NCI-H460 (cell line): ENCODE results near the gene CCDC201. TPM values are rescaled to one million over a fixed set of nuclear protein-coding genes. Genes with fewer than 3 reads are reported as not detected.
"Not testable (repeated sequence)": the region's sequence is repeated elsewhere in the genome, so short reads cannot be mapped to it uniquely, and the experiment has no call there.

Source experiments
- DNase-seq: peaks from one replicate; pipeline ENCODE4 v3.0.0-alpha.2; 2016; ENCODE audit warnings: low read depth; ENCODE audit errors: extremely low read depth
- small RNA-seq, 2 experiments: library from RNA; depleted of rRNA; stranded (forward); fragments of <200 nt; gene quantifications; one replicate each; pipeline ENCODE3, GENCODE V24; 2014
- total RNA-seq: library from RNA; depleted of rRNA; stranded (reverse); fragments of >200 nt; shearing (Covaris generic); gene quantifications from 2 replicates; pipeline ENCODE4 v1.2.3, GENCODE V29; 2014; rRNA removed

CCDC201 gene
- total RNA-seq, 1 experiment from 2014 or later: not detected

DNA sequence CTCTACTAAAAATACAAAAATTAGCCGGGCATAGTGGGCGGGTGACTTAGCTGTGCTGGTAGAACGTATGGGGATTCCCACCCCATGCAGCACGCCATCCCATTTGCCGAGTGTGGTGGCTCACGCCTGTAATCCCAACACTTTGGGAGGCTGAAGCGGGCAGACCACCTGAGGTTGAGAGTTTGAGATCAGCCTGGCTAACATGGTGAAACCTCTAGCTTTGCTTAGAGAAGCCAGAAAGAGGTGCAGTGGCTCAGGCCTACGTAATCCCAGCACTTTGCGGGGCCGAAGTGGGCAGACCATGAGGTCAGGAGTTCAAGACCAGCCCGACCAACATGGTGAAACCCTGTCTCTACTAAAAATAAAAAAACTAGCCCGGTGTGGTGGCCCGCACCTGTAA is 45.2 kb downstream of the CCDC201 start:
- not testable (repeated sequence) for DNase-seq

DNA sequence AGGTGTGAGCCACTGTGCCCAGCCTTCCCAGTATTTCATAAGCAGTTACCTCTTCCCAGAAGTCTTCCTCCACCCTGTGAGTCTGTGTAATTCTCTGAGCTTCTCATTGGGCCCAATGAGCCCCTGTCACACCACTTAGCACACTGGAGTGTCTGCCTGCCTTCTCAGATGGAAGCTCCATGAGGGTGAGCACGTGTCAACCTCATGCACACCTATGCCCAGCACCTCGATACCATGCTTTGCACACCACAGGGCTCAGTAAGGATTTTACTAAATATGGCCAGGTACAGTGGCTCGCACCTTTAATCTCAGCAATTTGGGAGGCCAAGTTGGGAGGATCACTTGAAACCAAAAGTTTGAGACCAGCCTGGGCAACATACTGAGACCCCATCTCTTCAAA is 46.3 kb downstream of the CCDC201 start:
- DNase-seq: not testable (repeated sequence)

DNA sequence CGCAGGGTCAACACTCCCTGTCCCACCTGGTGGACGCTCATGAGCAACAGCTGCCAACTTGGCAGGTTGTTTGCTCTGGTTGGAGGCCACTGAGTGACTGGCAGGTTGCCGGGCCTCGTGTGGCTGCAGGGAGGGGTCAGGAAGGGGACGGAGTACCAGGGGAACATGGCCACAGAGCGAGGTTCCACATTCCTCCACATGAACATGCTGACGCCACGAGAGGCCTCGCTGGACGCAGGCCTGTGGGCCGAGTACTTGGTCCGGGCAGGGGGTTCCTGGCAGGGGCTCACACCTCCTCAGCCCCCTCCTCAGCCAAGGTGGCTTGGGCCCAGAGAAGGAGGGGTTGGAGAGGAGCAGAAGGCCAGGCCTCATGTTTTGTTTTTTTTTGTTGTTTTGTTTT is 54.1 kb downstream of the CCDC201 start:
- DNase-seq: not testable (repeated sequence)

DNA sequence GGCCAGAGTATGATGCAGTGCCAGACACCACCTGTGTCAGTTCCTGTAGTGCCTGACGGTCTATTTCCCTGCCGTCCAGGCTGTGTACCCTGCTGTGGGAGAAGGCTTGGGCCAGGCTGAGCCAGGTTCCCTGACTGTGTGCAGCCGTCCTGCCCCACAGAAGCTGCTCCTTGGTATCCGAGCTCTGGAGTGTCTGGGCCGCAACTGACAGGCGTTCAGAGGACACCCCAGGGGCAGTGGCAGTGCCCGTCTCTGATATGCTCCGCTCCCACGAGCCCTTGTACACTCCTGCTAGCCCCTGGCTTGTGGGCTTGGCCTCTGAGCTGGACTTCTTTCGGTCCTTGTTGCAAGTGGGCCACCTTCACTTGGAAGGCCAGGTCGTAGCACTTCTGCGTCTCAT is 55.0 kb downstream of the CCDC201 start:
- not testable (repeated sequence) for DNase-seq

DNA sequence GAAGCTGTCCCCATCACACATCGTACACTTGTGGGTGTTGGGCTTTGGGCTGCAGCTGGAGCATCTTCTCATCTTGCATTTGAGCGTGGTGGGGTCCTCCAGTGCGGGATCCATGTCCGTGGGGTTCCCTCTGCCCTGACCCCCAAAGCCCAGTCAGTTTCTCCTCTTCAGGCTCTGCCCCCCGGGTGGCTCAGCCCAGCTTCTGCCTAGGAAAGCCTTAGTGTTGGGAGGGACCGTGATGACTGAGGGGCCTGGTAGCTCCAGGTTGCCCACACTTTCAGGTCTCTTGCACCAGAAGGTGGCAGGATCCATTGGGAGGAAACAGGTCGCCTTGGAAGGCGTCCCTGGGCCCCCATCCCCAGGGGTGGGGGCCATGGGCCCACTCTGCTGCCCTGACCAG is 55.9 kb downstream of the CCDC201 start:
- DNase-seq: not testable (repeated sequence)

DNA sequence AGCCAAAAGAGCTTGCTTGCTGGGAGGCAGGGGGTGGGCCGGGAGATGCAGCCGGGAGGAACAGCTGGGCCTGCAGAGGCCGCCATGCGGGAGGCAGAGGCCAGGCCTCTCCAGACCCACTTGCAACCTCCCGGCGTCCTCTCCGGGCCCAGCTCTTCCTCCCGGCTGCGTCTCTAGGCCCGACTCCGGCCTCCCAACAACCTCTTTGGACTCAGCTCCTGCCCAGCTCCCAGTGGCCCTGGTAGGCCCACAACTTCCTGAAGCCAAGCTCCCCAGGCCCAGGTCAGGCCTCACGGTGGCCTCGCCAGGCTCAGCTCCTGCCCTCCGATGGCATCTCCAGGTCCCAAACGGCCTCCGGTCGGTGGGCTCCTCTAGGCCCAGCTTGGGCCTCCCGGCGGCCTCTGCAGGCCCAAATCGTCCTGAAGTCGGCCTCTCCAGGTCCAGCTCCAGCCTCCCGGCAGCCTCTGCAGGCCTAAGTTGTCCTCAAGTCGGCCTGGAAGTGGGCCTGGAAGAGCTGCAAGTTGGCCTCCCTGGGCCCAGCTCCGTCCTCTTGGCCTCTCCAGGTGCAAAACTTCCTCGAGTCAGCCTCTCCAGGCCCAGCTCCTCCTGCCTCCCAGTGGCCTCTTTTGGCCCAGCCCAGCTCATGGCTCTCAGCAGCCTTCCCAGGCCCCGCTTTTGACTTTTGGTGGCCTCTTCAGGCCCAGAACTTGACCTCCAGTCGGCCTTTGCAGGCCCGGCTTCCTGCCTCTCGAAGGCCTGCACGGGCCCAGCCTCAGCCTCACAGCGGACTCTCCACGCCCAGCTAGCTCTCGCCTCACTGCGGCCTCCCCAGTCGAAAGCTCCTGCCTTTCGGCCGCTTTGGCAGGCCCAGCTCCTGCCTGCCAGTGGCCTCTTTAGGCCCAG is 58.4 kb downstream of the CCDC201 start:
- DNase-seq: not testable (repeated sequence)

DNA sequence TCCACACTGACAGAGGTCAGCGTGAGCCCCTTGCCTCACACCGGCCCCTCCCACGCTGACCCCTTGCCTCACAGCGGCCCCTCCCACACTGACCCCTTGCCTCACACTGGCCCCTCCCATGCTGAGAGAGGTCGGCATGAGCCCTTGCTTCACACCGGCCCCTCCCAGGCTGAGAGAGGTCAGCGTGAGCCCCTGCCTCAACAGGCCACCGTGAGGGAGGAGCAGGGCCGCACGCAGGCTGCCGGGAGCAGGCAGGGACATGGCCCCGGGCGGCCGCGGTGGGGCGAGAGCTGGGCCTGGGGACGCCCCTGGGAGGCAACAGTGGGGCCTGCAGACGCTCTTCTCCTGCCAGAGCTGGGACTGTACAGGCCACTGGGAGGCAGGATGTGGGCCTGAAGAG is 59.1 kb downstream of the CCDC201 start:
- not testable (repeated sequence) for DNase-seq

DNA sequence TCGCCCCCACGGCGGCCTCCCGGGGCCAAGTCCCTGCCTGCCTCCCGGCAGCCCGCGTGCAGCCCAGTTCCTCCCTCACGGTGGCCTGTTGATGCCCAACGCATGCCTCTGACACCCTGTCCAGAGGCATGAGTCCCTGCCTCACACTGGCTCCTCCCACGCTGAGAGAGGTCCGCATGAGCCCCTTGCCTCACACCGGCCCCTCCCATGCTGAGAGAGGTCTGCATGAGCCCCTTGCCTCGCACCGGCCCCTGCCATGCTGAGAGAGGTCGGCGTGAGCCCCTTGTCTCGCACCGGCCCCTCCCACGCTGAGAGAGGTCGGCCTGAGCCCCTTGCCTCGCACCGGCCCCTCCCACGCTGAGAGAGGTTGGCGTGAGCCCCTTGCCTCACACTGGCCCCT is 59.9 kb downstream of the CCDC201 start:
- no peak for DNase-seq

DNA sequence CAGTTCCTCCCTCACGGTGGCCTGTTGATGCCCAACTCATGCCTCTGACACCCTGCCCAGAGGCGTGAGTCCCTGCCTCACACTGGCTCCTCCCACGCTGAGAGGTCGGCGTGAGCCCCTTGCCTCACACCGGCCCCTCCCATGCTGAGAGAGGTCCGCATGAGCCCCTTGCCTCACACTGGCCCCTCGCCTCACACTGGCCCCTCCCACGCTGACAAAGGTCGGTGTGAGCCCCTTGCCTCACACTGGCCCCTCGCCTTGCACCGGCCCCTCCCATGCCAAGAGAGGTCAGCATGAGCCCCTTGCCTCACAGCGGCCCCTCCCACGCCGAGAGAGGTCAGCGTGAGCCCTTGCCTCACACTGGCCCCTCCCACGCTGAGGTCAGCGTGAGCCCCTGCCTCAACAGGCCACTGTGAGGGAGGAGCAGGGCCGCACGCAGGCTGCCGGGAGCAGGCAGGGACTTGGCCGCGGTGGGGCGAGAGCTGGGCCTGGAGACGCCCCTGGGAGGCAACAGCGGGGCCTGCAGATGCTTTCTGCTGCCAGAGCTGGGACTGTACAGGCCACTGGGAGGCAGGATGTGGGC is 61.1 kb downstream of the CCDC201 start:
- not testable (repeated sequence) for DNase-seq

DNA sequence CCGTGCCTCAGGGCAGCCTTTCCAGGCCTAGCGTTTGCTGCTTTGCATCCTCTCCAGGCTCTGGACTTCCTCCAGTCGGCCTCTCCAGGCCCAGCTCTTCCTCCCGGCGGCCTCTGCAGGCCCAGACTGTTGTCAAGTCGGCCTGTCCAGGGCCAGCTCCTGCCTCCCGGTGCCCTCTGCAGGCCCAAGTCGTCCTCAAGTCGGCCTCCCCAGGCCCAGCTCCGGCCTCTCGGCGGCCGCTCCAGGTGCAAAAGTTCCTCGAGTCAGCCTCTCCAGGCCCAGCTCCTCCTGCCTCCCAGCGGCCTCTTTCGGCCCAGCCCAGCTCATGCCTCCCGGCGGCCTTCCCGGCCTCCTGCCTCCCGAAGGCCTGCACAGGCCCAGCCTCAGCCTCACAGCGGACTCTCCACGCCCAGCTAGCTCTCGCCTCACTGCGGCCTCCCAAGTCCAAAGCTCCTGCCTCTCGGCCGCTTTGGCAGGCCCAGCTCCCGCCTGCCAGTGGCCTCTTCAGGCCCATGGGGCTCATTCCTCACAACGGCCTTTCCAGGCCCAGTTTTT is 62.4 kb downstream of the CCDC201 start:
- not testable (repeated sequence) for DNase-seq

Small RNAs within 50 kb of the gene (small RNA-seq; reads per million reads assigned to genes)
- gene RNU6-326P: 0 reads per million in 2 experiments

Other genes starting within 250 kb of the CCDC201 start
- 1.8 and 2.4 TPM in 2 replicates for gene IGFBP1, start 15.4 kb upstream of the CCDC201 start, total RNA-seq
- 336 and 359 TPM in 2 replicates for gene IGFBP3, start 48.2 kb upstream of the CCDC201 start, total RNA-seq